ENCODE data around the gene PGGT1B.

PGGT1B gene

GRCh38 chr5:115179394-115180164, 83.1 kb downstream of the PGGT1B start:
- DNase-seq = no peak

GRCh38 chr5:115179030-115179393, 83.7 kb downstream of the PGGT1B start:
- DNase-seq = no peak

- no peak for DNase-seq
Measured at GRCh38 chr5:115170929-115171510, 91.7 kb downstream of the PGGT1B start.

GRCh38 chr5:115170134-115170928, 92.3 kb downstream of the PGGT1B start:
- no peak for DNase-seq

GRCh38 chr5:115169487-115170133, 93.1 kb downstream of the PGGT1B start, which contains the start of gene TRIM36:
Gene TRIM36 (minus strand): TSS chr5:115169908. CDS start chr5:115169634, 274 bp downstream.
- DNase-seq = peak; percentile 94

GRCh38 chr5:115168829-115169486, 93.7 kb downstream of the PGGT1B start:
- DNase-seq = no peak

GRCh38 chr5:115166744-115167393, 95.8 kb downstream of the PGGT1B start:
- DNase-seq = no peak

- no peak for DNase-seq
Measured at GRCh38 chr5:115165790-115166189, 96.9 kb downstream of the PGGT1B start.

GRCh38 chr5:115160975-115161475, 101.7 kb downstream of the PGGT1B start:
- no peak for DNase-seq
